Stimulated activated CD8-positive, alpha-beta memory T cell treated with anti-CD3 and anti-CD28 coated beads, Interleukin-7, amount 100 ng/mL, for 48 hours (primary cell): ENCODE measurements around the gene DPP6.

Source experiments
- DNase-seq, 2 donors: peaks; one replicate each; pipeline ENCODE4 v3.0.0-alpha.2; 2020; ENCODE audit warnings: low read depth in 1 of 2; ENCODE audit errors: extremely low read depth in 1 of 2

Gene DPP6

GRCh38 chr7:154746571-154747360, 694.6 kb downstream of the DPP6 start:
- DNase-seq, result no peak

GRCh38 chr7:154748089-154748786, 696.0 kb downstream of the DPP6 start:
- DNase-seq, result no peak

GRCh38 chr7:154750353-154750801, 698.2 kb downstream of the DPP6 start:
- DNase-seq, result no peak

GRCh38 chr7:154753226-154753625, 701.0 kb downstream of the DPP6 start:
- DNase-seq, result no peak

GRCh38 chr7:154757756-154758155, 705.6 kb downstream of the DPP6 start:
- no peak for DNase-seq

GRCh38 chr7:154759989-154760388, 707.8 kb downstream of the DPP6 start:
- no peak for DNase-seq

- no peak for DNase-seq
Observed at GRCh38 chr7:154765118-154765517, 712.9 kb downstream of the DPP6 start.

- no peak for DNase-seq
Observed at GRCh38 chr7:154767142-154767541, 714.9 kb downstream of the DPP6 start.

- no peak for DNase-seq
Observed at GRCh38 chr7:154767821-154768415, 715.7 kb downstream of the DPP6 start.

- no peak for DNase-seq
Observed at GRCh38 chr7:154769001-154769400, 716.8 kb downstream of the DPP6 start.

- no peak for DNase-seq
Observed at GRCh38 chr7:154769527-154769926, 717.3 kb downstream of the DPP6 start.

GRCh38 chr7:154770361-154770760, 718.2 kb downstream of the DPP6 start:
- no peak for DNase-seq

- no peak for DNase-seq
Observed at GRCh38 chr7:154770962-154771361, 718.8 kb downstream of the DPP6 start.

GRCh38 chr7:154774303-154774969, 722.2 kb downstream of the DPP6 start:
- no peak for DNase-seq

GRCh38 chr7:154775681-154776080, 723.5 kb downstream of the DPP6 start:
- no peak for DNase-seq

GRCh38 chr7:154776350-154776749, 724.2 kb downstream of the DPP6 start:
- DNase-seq, result no peak

- DNase-seq, result no peak
Observed at GRCh38 chr7:154777023-154777422, 724.8 kb downstream of the DPP6 start.

GRCh38 chr7:154777489-154777888, 725.3 kb downstream of the DPP6 start:
- no peak for DNase-seq

GRCh38 chr7:154777908-154778307, 725.7 kb downstream of the DPP6 start:
- no peak for DNase-seq

GRCh38 chr7:154781369-154782303, 729.4 kb downstream of the DPP6 start:
- DNase-seq, result no peak
